Endothelial cell of umbilical vein (primary cell): ENCODE data around the gene ADGRD2.

Source experiments
- EZH2 ChIP-seq: IDR thresholded peaks from 2 replicates; pipeline ENCODE4 v1.6.1; 2012; ENCODE audit warnings: borderline replicate concordance, low read depth, mild to moderate bottlenecking, moderate library complexity, low read length, inconsistent platforms; ENCODE audit not compliant: severe bottlenecking
- JUN ChIP-seq: IDR thresholded peaks from 2 replicates; pipeline ENCODE4 v1.6.1; 2011; ENCODE audit warnings: borderline replicate concordance, low read depth; ENCODE audit not compliant: insufficient read length, insufficient read depth
- POLR2A ChIP-seq: IDR thresholded peaks from 2 replicates; pipeline ENCODE4 v1.6.1; 2012; ENCODE audit warnings: low read depth, mild to moderate bottlenecking, control low read depth, low read length
- POLR2AphosphoS5 ChIP-seq: IDR thresholded peaks from 2 replicates; pipeline ENCODE4 v1.6.1; 2012; ENCODE audit warnings: low read depth, mild to moderate bottlenecking, control low read depth, low read length, moderate library complexity; ENCODE audit not compliant: insufficient read depth
- TF ChIP-seq, protein P1 (sequence below), 2 donors: IDR thresholded peaks; 1 replicate in 1 of 2; 2 replicates in 1 of 2; pipeline ENCODE4 v1.5.1; 2011; ENCODE audit warnings: low read length in 2 of 2, mild to moderate bottlenecking in 2 of 2, moderate library complexity in 2 of 2, control low read depth in 1 of 2, inconsistent platforms in 1 of 2, low read depth in 1 of 2; ENCODE audit not compliant: insufficient read depth in 1 of 2; ENCODE audit errors: extremely low read depth in 1 of 2
- TF ChIP-seq, protein P2 (sequence below): IDR thresholded peaks from 2 replicates; pipeline ENCODE4 v1.6.1; 2011; ENCODE audit not compliant: insufficient read depth, insufficient read length

DNA sequence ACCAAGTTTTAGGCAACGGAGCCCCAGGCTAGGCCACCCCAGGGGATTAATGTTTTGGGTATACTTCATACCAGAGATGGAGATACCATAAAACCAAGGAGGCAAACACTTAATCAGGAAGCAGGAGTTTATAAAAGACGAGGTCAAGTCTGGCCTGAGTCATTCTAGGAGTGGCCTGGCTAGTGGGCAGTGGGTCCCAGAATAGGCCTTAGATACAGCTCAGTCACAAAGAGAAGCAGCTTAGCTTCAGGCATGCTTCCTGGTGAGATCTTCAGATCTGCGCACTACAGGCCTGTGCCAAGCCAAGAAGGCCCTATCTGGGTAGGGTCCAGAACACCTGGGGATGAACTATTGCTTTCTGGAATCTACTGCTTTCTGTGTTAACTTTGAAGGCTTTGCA, 77.5 kb downstream of the ADGRD2 start:
- TF ChIP-seq POLR2A (no peak), JUN (no peak), POLR2AphosphoS5 (no peak), EZH2 (no peak)
- TF ChIP-seq, protein P1, sequence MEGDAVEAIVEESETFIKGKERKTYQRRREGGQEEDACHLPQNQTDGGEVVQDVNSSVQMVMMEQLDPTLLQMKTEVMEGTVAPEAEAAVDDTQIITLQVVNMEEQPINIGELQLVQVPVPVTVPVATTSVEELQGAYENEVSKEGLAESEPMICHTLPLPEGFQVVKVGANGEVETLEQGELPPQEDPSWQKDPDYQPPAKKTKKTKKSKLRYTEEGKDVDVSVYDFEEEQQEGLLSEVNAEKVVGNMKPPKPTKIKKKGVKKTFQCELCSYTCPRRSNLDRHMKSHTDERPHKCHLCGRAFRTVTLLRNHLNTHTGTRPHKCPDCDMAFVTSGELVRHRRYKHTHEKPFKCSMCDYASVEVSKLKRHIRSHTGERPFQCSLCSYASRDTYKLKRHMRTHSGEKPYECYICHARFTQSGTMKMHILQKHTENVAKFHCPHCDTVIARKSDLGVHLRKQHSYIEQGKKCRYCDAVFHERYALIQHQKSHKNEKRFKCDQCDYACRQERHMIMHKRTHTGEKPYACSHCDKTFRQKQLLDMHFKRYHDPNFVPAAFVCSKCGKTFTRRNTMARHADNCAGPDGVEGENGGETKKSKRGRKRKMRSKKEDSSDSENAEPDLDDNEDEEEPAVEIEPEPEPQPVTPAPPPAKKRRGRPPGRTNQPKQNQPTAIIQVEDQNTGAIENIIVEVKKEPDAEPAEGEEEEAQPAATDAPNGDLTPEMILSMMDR (IDR thresholded peaks at IDR 0.05; ENCODE audit: extremely low read depth in 1 of 2, insufficient read depth in 1 of 2, low read depth in 1 of 2, low read length in 2 of 2) = no peak
- TF ChIP-seq, protein P2, sequence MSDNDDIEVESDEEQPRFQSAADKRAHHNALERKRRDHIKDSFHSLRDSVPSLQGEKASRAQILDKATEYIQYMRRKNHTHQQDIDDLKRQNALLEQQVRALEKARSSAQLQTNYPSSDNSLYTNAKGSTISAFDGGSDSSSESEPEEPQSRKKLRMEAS = no peak
